KMS-11 (cell line): ENCODE measurements around the gene ARL6IP4.

ENCODE experiments used
- H2AFZ ChIP-seq: fragments of 200-600 bp; sonication (generic); 2 replicates; pipeline ENCODE4 v1.6.1; 2016; ENCODE audit warnings: antibody characterized with exemption, mixed run types, low read depth
- H3K27ac ChIP-seq: fragments of 200-600 bp; sonication (generic); 2 replicates; pipeline ENCODE4 v1.6.1; 2016; ENCODE audit warnings: mild to moderate bottlenecking, mixed run types
- H3K27me3 ChIP-seq: fragments of 200-600 bp; sonication (generic); 2 replicates; pipeline ENCODE4 v1.6.1; 2017; ENCODE audit warnings: mild to moderate bottlenecking, low read depth, mixed run types, moderate library complexity; ENCODE audit not compliant: insufficient read depth
- H3K36me3 ChIP-seq: fragments of 200-600 bp; sonication (generic); 2 replicates; pipeline ENCODE4 v1.6.1; 2017; ENCODE audit warnings: mild to moderate bottlenecking, mixed run types; ENCODE audit not compliant: insufficient read depth
- H3K4me1 ChIP-seq: fragments of 200-600 bp; sonication (generic); 2 replicates; pipeline ENCODE4 v1.6.1; 2016; ENCODE audit warnings: mild to moderate bottlenecking, low read depth, mixed run types; ENCODE audit not compliant: poor library complexity, severe bottlenecking
- H3K4me2 ChIP-seq: fragments of 200-600 bp; sonication (generic); 2 replicates; pipeline ENCODE4 v1.7.0; 2016; ENCODE audit warnings: mild to moderate bottlenecking, mixed run types
- H3K4me3 ChIP-seq: fragments of 200-600 bp; sonication (generic); IDR thresholded peaks from 2 replicates; pipeline ENCODE4 v1.6.1; 2017; ENCODE audit warnings: low read depth, low read length, mixed read lengths; ENCODE audit not compliant: insufficient read depth
- H3K79me2 ChIP-seq: fragments of 200-600 bp; sonication (generic); 2 replicates; pipeline ENCODE4 v1.6.1; 2016; ENCODE audit warnings: low read depth, mixed run types; ENCODE audit not compliant: insufficient read depth
- H3K9ac ChIP-seq: fragments of 200-600 bp; sonication (generic); 2 replicates; pipeline ENCODE4 v1.6.1; 2016; ENCODE audit warnings: mild to moderate bottlenecking, mixed run types
- H4K20me1 ChIP-seq: fragments of 200-600 bp; sonication (generic); 2 replicates; pipeline ENCODE4 v1.6.1; 2016; ENCODE audit warnings: mild to moderate bottlenecking, mixed run types; ENCODE audit not compliant: insufficient read depth
- TF ChIP-seq, protein P1 (sequence below): fragments of 200-600 bp; sonication (generic); conservative IDR thresholded peaks from 2 replicates; pipeline ENCODE4 v1.6.1; 2017; ENCODE audit warnings: low read depth, mild to moderate bottlenecking, antibody characterized with exemption, low read length, moderate library complexity, mixed read lengths

Gene ARL6IP4

DNA sequence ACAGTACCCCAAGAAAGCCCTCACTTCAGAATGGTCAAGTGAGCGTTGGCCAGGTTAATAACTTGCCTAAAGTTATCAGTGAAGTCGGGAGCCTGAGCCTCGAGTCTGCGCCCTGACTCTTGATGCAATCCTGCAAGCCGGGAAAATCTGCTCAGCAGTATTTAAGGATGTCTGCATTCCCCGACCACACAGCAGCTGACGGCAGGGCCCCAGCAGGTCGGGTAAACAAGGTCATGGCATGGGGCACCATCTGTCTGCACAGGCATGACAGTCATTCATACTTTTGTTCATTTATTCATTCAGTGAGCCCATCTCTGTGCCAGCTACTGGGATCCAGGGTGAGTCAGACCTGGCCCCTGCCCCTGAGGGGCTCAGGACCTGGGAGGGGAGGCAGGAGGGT lies 25.3 kb upstream of the ARL6IP4 start:
- Histone ChIP-seq H3K9ac (no peak overlapping the region), H4K20me1 (no peaks in the 10 kb centered on the region), H3K27ac (no peak overlapping the region), H3K4me2 (no peak overlapping the region), H3K27me3 (no peaks in the 10 kb centered on the region), H3K79me2 (no peaks in the 10 kb centered on the region), H3K4me3 (no peak overlapping the region), H3K4me1 (peaks cover 16% of the 10 kb centered on the region), H3K36me3 (no peaks in the 10 kb centered on the region), H2AFZ (no peak overlapping the region)
- TF ChIP-seq, protein P1, sequence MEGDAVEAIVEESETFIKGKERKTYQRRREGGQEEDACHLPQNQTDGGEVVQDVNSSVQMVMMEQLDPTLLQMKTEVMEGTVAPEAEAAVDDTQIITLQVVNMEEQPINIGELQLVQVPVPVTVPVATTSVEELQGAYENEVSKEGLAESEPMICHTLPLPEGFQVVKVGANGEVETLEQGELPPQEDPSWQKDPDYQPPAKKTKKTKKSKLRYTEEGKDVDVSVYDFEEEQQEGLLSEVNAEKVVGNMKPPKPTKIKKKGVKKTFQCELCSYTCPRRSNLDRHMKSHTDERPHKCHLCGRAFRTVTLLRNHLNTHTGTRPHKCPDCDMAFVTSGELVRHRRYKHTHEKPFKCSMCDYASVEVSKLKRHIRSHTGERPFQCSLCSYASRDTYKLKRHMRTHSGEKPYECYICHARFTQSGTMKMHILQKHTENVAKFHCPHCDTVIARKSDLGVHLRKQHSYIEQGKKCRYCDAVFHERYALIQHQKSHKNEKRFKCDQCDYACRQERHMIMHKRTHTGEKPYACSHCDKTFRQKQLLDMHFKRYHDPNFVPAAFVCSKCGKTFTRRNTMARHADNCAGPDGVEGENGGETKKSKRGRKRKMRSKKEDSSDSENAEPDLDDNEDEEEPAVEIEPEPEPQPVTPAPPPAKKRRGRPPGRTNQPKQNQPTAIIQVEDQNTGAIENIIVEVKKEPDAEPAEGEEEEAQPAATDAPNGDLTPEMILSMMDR, result no peak

DNA sequence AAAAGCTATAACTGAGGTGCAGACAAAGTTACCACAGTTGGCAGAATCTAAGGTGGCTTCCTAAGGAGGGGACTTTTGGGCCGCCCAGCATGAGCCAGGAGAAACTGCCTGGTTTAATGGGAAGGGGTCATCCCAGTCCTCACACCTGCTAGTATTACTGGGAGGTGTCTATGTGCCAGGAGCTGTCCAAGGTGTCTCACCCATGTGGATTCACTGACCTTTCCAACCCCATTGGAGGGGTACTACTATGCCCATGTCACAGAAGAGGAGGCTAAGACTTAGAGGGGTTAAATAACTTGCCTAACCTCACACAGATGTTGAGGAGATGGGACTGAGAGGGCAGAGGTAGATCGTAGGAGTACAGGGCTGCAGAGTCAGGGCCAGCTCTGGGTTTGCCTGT lies 24.4 kb upstream of the ARL6IP4 start:
- Histone ChIP-seq H3K79me2 (no peaks in the 10 kb centered on the region), H3K4me3 (no peak overlapping the region), H3K27me3 (no peaks in the 10 kb centered on the region), H2AFZ (no peak overlapping the region), H3K27ac (no peak overlapping the region), H3K4me2 (no peak overlapping the region), H3K36me3 (no peaks in the 10 kb centered on the region), H3K4me1 (peaks cover 16% of the 10 kb centered on the region), H3K9ac (no peak overlapping the region), H4K20me1 (no peaks in the 10 kb centered on the region)
- TF ChIP-seq, protein P1, result no peak

DNA sequence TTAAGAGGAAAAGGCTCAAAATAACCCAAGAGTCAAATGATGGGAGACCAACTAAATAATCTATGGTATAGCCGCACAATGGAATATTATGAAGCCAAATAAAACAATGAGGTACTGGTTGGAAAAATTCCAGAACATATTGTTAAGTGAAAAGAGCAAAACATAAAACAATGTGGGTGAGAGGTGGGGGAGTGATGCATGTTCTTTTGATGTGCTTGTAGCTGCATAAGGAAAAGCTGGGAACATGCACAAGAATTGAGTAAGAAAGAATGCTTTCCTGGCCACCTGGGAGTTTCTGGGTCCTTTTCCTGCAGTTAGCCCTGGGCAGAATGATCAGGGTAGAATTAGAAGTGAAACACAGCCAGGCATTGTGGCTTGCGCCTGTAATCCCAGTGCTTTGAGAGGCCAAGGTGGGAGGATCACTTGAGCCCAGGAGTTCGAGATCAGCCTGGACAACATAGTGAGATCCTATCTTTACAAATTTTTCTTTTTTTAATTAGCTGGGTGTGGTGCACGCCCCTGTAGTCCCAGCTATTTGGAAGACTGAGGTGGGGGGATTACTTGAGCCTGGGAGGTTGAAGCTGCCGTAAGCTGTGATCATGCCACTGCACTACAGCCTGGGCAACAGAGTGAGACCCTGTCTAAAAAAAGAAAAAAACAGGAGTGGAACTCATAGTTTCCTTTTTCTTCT lies 22.1 kb upstream of the ARL6IP4 start:
- Histone ChIP-seq H3K9ac (no peak overlapping the region), H3K36me3 (no peaks in the 10 kb centered on the region), H4K20me1 (no peaks in the 10 kb centered on the region), H3K27me3 (no peaks in the 10 kb centered on the region), H3K27ac (no peak overlapping the region), H3K4me3 (no peak overlapping the region), H2AFZ (no peak overlapping the region), H3K79me2 (no peaks in the 10 kb centered on the region), H3K4me1 (peaks cover 5% of the 10 kb centered on the region), H3K4me2 (no peak overlapping the region)
- TF ChIP-seq, protein P1, result no peak

DNA sequence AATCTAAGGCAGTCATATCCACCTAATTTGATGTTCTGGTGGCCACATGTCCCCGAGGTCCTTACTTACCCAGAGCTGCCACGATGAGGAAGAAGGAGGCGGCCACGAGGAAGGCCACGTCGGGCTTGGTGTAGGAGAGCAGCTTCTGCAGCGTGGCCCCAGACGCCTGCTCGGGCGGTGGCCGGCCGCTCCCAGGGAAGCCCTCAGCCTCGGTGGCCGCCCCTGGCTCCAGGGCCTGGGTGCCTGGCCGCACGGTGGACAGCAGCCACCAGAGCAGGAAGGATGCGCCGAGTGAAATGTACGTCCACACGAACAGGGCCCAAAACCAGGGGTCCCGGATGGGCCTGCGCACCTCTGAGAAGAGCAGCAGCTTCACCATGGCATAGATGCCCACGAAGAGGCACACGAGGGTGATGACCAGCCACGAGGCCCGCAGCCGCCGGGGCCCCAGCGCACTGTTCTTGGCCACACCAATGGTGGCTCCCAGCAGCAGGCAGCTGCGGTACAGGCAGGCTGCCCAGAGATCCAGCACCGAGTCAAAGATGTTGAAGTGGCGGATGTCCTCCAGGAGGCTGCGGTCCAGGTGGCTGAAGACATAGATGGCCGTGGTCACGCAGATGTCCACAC lies 20.8 kb upstream of the ARL6IP4 start:
- Histone ChIP-seq H3K4me2 (no peak overlapping the region), H3K27ac (no peak overlapping the region), H3K79me2 (no peaks in the 10 kb centered on the region), H4K20me1 (no peaks in the 10 kb centered on the region), H3K4me3 (no peak overlapping the region), H3K4me1 (no peaks in the 10 kb centered on the region), H3K36me3 (no peaks in the 10 kb centered on the region), H3K9ac (no peak overlapping the region), H2AFZ (no peak overlapping the region), H3K27me3 (no peaks in the 10 kb centered on the region)
- TF ChIP-seq, protein P1, result no peak
